ENCODE results near the gene MIR17HG.

The MIR17HG gene

DNA sequence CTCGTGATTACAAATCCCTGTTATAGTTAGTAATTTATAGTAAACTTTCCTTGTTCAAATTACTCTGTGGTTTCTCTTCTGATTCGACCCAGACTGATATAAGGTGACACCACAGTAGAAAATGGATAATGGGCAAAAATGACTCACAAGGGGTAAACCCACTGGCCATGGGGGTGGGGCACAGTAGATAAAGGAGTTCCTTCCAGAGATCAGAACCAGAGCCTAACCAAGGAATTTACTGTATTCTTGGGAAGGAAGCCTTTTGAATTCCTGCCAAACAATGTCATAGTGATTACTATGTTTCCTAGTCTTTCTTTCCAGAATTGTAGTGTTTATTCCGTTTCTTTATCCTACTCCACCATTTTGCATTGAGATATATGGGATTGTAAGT lies 21.9 kb downstream of the MIR17HG start:
- DNase-seq: no peak

DNA sequence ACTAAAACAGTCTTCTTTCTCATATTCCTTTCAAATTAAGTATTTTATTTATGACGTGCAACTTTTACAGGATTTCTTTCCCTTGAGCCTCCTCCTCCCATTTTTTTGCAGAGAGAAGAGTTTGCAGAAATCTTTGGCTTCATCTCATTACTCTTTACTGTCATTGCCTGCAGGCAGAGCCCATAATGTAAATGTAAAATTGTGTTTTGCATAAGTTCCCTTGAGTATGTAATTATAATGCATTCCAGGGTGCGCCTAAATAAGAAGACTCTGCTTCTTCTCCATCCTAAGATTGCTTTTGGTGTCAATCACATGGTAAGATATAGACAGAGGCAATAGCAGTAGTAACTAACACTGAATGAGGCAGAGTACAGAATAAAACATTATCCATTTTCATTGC lies 23.0 kb downstream of the MIR17HG start:
- no peak for DNase-seq

DNA sequence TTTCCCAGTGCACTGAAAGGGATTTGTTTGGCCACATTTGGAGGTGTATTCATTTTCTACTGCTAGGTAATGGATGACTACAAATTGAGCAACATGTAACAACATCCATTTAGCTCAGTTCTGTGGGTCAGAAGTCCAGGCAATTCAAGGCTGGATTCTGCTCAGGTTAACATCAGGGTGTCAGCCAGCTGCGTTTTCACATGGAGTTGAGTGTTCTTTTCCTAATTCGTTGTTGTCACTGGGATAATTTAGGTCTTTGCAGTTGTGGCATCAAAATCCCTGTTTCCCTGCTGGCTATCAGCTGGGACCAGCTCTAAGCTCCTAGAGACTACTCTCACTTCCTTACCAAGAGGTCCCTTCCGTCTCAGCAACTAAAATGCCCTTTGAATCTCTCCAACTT lies 25.4 kb downstream of the MIR17HG start:
- peak; percentile 14 to 40 (median 16) for DNase-seq

DNA sequence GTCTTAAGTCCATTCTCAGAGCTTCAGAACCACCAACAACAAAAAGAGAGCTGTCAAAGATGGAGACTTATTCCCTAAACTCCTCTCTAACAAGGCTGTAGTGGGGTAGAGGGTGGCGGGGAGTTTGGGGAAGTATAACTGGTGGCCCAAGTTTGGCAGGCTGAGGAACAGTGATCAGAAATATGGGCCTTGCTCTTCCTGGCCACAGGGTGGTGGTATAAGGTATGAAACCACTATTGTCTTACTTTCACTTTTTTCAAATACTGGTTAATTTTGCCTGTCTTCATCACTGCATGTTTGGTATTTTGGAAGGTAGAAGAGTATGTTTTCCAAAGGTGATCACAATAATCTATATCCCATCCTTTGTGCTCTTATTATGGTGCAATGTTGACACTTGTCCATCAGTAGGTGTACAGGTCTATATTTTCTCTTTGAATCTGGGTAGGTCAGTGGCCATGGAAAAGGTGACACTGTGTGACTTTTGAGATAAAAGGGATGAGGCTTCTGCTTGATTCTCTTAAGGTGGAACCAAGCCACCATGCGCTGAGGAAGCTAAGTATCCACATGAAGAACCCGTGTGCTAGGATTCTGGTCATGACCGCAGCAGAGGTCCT lies 27.7 kb downstream of the MIR17HG start:
- peak; percentile 33 to 59 (median 57) for DNase-seq

DNA sequence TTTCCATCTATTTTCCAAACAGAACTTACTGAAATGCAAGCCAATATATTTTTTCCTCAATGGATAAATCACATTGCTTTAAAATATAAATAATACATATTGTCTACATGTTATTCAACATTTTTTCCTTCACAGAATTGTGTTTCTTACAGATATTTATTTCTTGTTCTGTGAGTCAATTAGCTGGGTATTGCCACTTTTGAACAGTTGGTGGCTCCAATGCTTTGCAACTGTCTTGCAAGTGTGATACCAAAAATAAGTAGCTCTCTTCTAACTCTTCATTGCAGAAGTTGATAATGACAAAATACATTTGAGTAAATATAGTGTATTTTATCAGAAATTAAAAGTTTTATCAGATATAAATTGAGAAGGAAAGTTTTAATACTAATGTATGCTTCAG lies 33.9 kb downstream of the MIR17HG start:
- peak in 3 of 4 experiments; percentile 23 to 44 (median 33) for DNase-seq

DNA sequence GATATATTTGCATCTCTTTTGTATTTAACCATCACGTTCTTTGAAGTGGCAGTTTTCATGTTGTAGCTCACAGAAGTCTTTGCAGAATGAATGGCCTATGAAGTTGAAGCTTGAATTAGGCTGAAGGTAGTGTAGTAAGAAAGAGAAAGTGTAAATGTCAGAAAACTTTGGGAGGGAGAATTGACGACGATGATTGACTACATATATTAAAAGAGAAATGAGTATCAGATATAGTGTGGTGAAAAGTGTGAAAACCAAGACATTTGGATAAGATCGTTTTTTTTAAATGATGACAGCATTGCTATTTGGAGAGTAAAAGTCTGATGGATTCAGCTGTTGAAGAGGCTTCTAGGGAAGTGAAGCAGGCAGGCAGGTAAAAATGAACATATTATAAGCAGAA lies 36.3 kb downstream of the MIR17HG start:
- DNase-seq: no peak

DNA sequence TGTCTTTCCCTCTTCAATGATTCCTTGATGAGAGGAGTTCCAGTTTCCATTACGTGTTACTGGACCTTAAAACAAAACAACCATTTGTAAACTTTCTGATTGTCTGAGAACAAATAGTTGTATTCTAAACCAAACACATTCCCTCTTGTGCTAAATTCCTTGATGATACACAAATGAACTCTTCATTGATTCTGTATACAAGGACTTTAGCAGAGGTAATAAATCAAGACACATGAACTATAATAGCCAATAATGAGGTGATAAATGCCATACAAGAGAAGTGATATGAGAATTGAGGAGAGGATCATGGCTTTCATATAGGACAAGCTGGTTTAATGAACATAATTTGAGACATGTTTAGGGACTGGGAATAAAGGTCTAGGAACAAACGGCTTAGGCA lies 37.4 kb downstream of the MIR17HG start:
- no peak for DNase-seq

DNA sequence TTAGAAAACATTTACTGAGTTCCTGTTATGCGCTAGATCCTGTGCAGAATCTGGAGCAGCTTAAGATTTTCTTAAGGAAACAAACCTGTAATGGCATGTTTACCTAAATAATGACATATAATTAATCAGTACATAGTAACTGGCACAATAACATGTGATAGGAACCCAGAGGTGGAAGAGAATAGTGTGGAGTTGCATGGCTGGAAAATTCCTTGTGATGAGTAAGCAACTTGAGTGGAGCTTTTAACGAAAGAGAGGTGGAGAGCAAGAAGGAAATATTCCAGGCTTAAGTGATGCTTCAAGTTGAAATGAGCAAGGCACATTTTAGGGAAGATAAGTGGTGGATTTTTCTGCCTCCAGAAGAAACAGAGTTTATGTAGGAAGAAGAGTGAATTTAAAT lies 41.7 kb downstream of the MIR17HG start:
- DNase-seq: no peak

DNA sequence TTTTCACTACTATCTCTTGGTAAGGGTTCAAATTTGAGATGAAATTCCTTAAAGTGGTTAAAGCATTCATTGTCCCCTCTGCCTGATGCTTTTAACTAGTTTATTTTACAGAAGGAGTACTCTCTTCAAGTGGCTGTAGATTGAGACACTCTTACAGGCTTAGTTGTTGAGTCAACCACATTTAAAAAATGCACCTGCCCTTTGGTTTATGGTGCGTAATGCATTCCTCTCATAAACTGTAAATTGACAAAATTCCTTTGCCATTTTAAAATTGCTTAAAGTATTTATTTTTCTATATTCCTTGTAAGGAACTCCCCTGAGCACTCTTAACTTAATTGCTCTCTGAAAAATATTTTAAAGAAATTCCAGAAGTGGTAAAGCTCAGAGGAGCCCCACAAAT lies 50.1 kb downstream of the MIR17HG start:
- DNase-seq: no peak

DNA sequence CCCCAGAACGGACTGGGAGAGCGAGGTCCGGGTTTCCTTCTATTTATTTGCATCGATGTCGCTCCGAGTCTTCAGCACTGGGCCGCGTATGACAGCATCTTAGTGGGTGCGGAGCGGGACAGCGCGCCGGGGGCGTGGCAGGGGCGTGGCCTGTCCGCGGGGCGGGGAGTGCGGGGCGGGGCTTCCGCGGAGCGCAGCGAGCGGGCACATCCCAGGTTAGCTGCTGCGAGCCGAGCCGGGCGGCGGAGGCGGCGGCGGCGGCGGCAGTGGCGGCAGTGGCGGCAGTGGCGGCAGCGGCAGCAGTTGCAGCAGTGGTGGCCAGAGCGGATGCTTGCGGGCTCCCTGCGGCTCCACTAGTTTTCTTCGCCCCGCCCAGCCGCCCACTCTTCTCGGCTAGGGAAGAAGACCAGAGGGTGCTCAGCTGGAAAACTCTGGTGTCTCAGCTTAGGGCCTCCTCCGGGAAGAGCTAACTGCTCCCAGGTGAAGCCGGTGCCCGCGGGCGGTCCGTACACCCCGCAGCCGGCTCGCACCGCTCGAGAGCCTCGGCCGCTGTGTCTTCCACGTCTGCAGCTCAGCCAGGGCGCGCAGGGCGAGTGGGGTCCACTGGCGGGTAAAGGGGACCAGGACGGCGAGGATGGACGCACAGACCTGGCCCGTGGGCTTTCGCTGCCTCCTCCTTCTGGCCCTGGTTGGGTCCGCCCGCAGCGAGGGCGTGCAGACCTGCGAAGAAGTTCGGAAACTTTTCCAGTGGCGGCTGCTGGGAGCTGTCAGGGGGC lies 51.1 kb downstream of the MIR17HG start, which contains the start of gene GPC5:
TSS of gene GPC5 (plus strand) at position 209 of the 776 bp plus-strand sequence.
- peak; percentile 77 to 90 (median 84) for DNase-seq

DNA sequence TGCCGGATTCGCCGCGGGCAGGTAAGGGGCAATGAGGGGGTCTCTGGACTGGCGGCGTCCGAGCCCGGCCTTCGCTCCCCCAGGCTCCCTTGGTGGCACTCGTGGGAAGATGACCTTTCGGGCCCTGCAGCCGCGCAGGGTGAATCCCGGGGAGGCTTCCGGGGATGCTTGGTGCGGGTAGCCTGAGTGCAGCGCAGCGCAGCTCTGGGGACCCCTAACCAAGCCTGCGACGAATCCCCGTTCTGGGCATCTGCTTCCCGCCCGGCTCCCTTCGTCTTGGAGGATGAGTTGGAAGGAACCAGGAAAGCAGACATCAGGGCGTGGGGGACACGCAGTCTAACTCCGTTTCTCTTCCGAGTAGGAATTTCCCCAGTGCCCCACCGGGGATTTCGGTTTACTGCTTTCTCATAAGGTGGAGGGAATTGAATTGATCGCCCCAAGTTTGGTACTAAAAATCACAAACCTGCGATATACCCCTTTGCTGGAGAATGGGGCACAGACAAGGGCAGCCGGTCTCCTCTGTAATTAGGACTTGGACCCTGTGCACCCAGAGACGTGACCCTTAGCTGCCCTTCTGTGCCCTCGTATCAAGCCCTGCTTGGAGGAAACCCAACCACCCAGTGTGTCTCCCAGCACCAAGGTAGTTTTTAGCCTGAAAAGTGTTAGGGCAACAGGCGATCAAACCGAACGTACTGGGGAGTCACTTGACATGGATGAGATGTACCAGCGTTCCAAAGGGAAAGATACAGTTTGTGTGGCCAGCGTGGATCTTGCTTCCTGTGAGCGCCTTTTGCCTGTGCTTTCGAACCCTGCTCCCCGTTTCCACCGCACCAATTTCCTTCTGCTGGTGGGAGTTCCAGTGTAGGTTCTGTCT lies 51.9 kb downstream of the MIR17HG start:
- peak in 1 of 4 experiments; percentile 5 for DNase-seq

DNA sequence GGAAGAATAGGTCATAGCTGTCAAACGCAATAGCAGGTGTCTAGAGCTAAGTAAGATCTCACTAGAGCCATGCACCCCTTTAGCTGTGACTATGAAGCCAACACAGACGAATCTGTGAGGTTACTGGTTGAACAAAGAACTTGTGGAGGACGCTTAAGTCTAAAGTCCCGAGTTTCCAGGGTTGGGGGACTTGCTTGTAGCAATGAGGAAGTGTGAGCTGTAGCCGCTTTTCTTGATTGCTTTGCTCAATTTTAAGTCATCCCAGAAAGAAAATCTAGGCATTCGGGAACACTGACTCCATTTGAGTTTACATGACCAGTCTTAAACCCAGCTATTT lies 52.5 kb downstream of the MIR17HG start:
- peak in 3 of 4 experiments; percentile 16 to 22 (median 17) for DNase-seq

DNA sequence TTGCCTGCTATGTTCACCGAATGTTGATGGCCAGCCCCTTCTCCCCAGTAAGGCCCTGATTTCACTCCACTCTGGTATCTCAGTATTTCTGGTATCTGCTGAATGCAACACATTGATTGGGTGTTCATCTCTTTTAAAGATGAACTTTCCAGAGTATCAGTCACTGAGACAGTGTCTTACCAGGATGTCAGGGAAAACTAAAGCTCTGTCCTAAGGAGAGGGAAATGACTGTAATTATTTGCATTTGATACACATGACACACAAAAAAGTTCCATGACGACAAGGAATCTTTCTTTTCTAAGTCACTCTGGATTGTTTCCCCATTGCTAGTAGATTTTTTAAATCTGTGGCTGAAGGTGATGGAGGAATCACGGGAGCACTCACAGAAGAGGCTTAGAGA lies 53.2 kb downstream of the MIR17HG start:
- no peak for DNase-seq

DNA sequence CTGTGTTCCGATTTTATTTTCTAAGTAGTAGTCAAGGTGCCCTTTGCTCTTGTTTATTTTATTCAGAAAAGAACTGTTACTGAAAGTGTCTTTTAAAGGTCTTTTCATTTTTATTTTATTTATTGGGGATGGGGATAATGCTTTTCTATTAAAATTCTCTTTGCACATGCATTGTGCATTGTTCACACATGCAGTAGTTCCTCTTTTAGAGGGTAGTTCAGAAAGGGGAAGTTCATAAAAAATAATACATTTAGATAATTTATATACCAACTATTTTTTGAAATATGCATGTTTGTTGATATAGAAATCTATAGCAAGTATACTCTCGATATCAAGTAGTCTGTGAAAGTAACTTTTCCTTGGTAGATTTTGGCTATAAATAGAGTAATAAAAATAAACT lies 54.4 kb downstream of the MIR17HG start:
- DNase-seq: peak in 2 of 4 experiments; percentile 45 to 51

All from suppressor macrophage (primary cell).